ENCODE measurements around the gene TTLL13.
A peak's percentile ranks its signal among the peaks of the same experiment; 100 is the strongest.

TTLL13 gene

GRCh38 chr15:90249203-90249863 is at the start of gene TTLL13:
Gene TTLL13, plus strand, starts transcription at chr15:90249556. Its CDS starts 1,075 bp downstream, at chr15:90250631.
- DNase-seq (ENCODE audit: low read depth in 2 of 2, low spot score in 1 of 2), result peak in 1 of 2 donors; percentile 42

GRCh38 chr15:90200534-90201129 is 48.7 kb upstream of the TTLL13 start:
- no peak for DNase-seq (ENCODE audit: low read depth in 2 of 2, low spot score in 1 of 2)

GRCh38 chr15:90201130-90201943 is 48.0 kb upstream of the TTLL13 start, which contains the start of gene SEMA4B:
Gene SEMA4B, plus strand, starts transcription at chr15:90201330. Its CDS starts 249 bp downstream, at chr15:90201579.
- peak in 1 of 2 donors; percentile 34 for DNase-seq (ENCODE audit: low read depth in 2 of 2, low spot score in 1 of 2)

- DNase-seq (ENCODE audit: low read depth in 2 of 2, low spot score in 1 of 2), result no peak
Measured at GRCh38 chr15:90201944-90202375, 47.4 kb upstream of the TTLL13 start.

GRCh38 chr15:90202929-90203328 is 46.4 kb upstream of the TTLL13 start:
- DNase-seq (ENCODE audit: low read depth in 2 of 2, low spot score in 1 of 2), result no peak

GRCh38 chr15:90203473-90203872 is 45.9 kb upstream of the TTLL13 start:
- no peak for DNase-seq (ENCODE audit: low read depth in 2 of 2, low spot score in 1 of 2)

- DNase-seq (ENCODE audit: low read depth in 2 of 2, low spot score in 1 of 2), result no peak
Measured at GRCh38 chr15:90203922-90204321, 45.4 kb upstream of the TTLL13 start.

GRCh38 chr15:90205050-90205848 is 44.1 kb upstream of the TTLL13 start:
- no peak for DNase-seq (ENCODE audit: low read depth in 2 of 2, low spot score in 1 of 2)

GRCh38 chr15:90205886-90206285 is 43.5 kb upstream of the TTLL13 start:
- no peak for DNase-seq (ENCODE audit: low read depth in 2 of 2, low spot score in 1 of 2)

- no peak for DNase-seq (ENCODE audit: low read depth in 2 of 2, low spot score in 1 of 2)
Measured at GRCh38 chr15:90207252-90207651, 42.1 kb upstream of the TTLL13 start.

GRCh38 chr15:90208356-90208755 is 41.0 kb upstream of the TTLL13 start:
- no peak for DNase-seq (ENCODE audit: low read depth in 2 of 2, low spot score in 1 of 2)

GRCh38 chr15:90209591-90209990 is 39.8 kb upstream of the TTLL13 start:
- no peak for DNase-seq (ENCODE audit: low read depth in 2 of 2, low spot score in 1 of 2)

GRCh38 chr15:90210593-90210992 is 38.8 kb upstream of the TTLL13 start:
- no peak for DNase-seq (ENCODE audit: low read depth in 2 of 2, low spot score in 1 of 2)

- no peak for DNase-seq (ENCODE audit: low read depth in 2 of 2, low spot score in 1 of 2)
Measured at GRCh38 chr15:90211009-90211408, 38.3 kb upstream of the TTLL13 start.

- DNase-seq (ENCODE audit: low read depth in 2 of 2, low spot score in 1 of 2), result no peak
Measured at GRCh38 chr15:90211440-90212143, 37.8 kb upstream of the TTLL13 start.

- DNase-seq (ENCODE audit: low read depth in 2 of 2, low spot score in 1 of 2), result no peak
Measured at GRCh38 chr15:90212221-90213098, 36.9 kb upstream of the TTLL13 start.

- DNase-seq (ENCODE audit: low read depth in 2 of 2, low spot score in 1 of 2), result no peak
Measured at GRCh38 chr15:90213122-90213817, 36.1 kb upstream of the TTLL13 start.

- no peak for DNase-seq (ENCODE audit: low read depth in 2 of 2, low spot score in 1 of 2)
Measured at GRCh38 chr15:90213818-90214204, 35.5 kb upstream of the TTLL13 start.
